Measurements from ENCODE around the gene ZSCAN5B.
"Not testable (repeated sequence)": the region's sequence is repeated elsewhere in the genome, so short reads cannot be mapped to it uniquely, and the experiment has no call there.

Gene ZSCAN5B

GRCh38 chr19:56217039-56217949, 19.7 kb upstream of the ZSCAN5B start:
- H3K27ac ChIP-seq: no peak overlapping the region
- TF ChIP-seq ZFX (IDR thresholded peaks at IDR 0.05; ENCODE audit: borderline replicate concordance) (no peak), CTCF (IDR thresholded peaks at IDR 0.05) (no peak)

- TF ChIP-seq CTCF (IDR thresholded peaks at IDR 0.05) (no peak), ZFX (IDR thresholded peaks at IDR 0.05; ENCODE audit: borderline replicate concordance) (no peak)
- no peak overlapping the region for H3K27ac ChIP-seq
Observed at GRCh38 chr19:56211718-56212117, 14.1 kb upstream of the ZSCAN5B start.

GRCh38 chr19:56210036-56210435, 12.5 kb upstream of the ZSCAN5B start:
- H3K27ac ChIP-seq: not testable (repeated sequence)

- H3K27ac ChIP-seq: no peak overlapping the region
- TF ChIP-seq CTCF (IDR thresholded peaks at IDR 0.05): no peak
- TF ChIP-seq ZFX (IDR thresholded peaks at IDR 0.05; ENCODE audit: borderline replicate concordance): no peak
Observed at GRCh38 chr19:56209091-56209490, 11.5 kb upstream of the ZSCAN5B start.

GRCh38 chr19:56207581-56207980, 10.0 kb upstream of the ZSCAN5B start:
- not testable (repeated sequence) for H3K27ac ChIP-seq

GRCh38 chr19:56201973-56202372, 4.4 kb upstream of the ZSCAN5B start, which contains the start of gene ZSCAN5C:
TSS of gene ZSCAN5C (plus strand) at chr19:56202273. CDS start at chr19:56205914, 3,641 bp downstream.
- H3K27ac ChIP-seq: no peak within 1 kb of the TSS
- TF ChIP-seq ZFX (IDR thresholded peaks at IDR 0.05; ENCODE audit: borderline replicate concordance) (no peak), CTCF (IDR thresholded peaks at IDR 0.05) (no peak)

- H3K27ac ChIP-seq: no peak overlapping the region
- TF ChIP-seq ZFX (IDR thresholded peaks at IDR 0.05; ENCODE audit: borderline replicate concordance): no peak
Observed at GRCh38 chr19:56199687-56200086, 2.1 kb upstream of the ZSCAN5B start.

GRCh38 chr19:56193981-56194640, 3.5 kb downstream of the ZSCAN5B start:
- H3K27ac ChIP-seq: no peak overlapping the region
- TF ChIP-seq ZFX (IDR thresholded peaks at IDR 0.05; ENCODE audit: borderline replicate concordance) (no peak), CTCF (IDR thresholded peaks at IDR 0.05) (no peak)

Data from 22Rv1 (cell line).